Type B pancreatic cell (in vitro differentiated cells): Measurements from ENCODE around the gene ZCCHC7. TPM values are rescaled to one million over a fixed set of nuclear protein-coding genes. Genes with fewer than 3 reads are reported as not detected.

Source experiments
- DNase-seq: peaks from one replicate; pipeline ENCODE4 v3.0.0; 2021; ENCODE audit warnings: mixed read lengths; ENCODE audit not compliant: unreplicated experiment; ENCODE audit errors: extremely low spot score
- H3K27ac Mint-ChIP-seq: 2 replicates; pipeline ENCODE4 v1.8.0; 2021; ENCODE audit warnings: mild to moderate bottlenecking, mixed read lengths
- H3K27me3 Mint-ChIP-seq: 2 replicates; pipeline ENCODE4 v1.8.0; 2021; ENCODE audit warnings: mixed read lengths
- H3K36me3 Mint-ChIP-seq: 2 replicates; pipeline ENCODE4 v1.8.0; 2021; ENCODE audit warnings: mixed read lengths
- H3K4me1 Mint-ChIP-seq: one replicate; pipeline ENCODE4 v1.8.0; 2021; ENCODE audit warnings: mixed read lengths; ENCODE audit not compliant: unreplicated experiment
- H3K4me3 Mint-ChIP-seq: 2 replicates; pipeline ENCODE4 v1.8.0; 2021; ENCODE audit warnings: mild to moderate bottlenecking, mixed read lengths
- H3K9me3 Mint-ChIP-seq: 2 replicates; pipeline ENCODE4 v1.8.0; 2021; ENCODE audit warnings: mixed read lengths
- total RNA-seq: library from RNA; stranded (reverse); gene quantifications from 2 replicates; pipeline ENCODE4 v1.2.1, GENCODE V29; 2021; ENCODE audit warnings: low replicate concordance
- TF ChIP-seq, protein P1 (sequence below): fragments of 200-600 bp; sonication (generic); conservative IDR thresholded peaks from 2 replicates; pipeline ENCODE4 v1.5.0; 2021; ENCODE audit warnings: antibody characterized with exemption, mild to moderate bottlenecking

Gene ZCCHC7
- total RNA-seq, 1 donor from 2014 or later = 20.3 TPM

DNA sequence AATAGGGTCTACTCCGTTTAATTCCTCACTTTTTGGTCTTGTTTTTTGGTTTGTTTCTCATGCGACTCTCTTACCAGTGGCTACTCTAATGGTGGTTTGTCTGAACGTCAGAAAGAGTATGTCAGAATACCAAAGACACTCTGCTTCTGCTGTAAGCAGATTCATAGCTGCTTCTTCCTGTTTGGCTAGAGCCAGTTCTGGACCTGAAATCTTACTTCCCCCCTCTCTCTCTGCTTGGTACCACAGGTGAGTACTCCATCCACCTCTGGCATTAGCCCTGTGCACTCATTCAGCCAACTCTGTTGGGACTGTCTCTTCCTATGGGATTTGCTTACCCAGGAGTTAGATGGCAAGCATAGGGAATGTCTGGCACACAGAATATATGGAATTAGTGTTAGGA, 6.6 kb downstream of the ZCCHC7 start:
- H3K4me3 Mint-ChIP-seq = no peak overlapping the region
- no peaks in the 10 kb centered on the region for H3K9me3 Mint-ChIP-seq
- H3K4me1 Mint-ChIP-seq = peaks cover 4% of the 10 kb centered on the region
- no peak for DNase-seq
- TF ChIP-seq, protein P1, sequence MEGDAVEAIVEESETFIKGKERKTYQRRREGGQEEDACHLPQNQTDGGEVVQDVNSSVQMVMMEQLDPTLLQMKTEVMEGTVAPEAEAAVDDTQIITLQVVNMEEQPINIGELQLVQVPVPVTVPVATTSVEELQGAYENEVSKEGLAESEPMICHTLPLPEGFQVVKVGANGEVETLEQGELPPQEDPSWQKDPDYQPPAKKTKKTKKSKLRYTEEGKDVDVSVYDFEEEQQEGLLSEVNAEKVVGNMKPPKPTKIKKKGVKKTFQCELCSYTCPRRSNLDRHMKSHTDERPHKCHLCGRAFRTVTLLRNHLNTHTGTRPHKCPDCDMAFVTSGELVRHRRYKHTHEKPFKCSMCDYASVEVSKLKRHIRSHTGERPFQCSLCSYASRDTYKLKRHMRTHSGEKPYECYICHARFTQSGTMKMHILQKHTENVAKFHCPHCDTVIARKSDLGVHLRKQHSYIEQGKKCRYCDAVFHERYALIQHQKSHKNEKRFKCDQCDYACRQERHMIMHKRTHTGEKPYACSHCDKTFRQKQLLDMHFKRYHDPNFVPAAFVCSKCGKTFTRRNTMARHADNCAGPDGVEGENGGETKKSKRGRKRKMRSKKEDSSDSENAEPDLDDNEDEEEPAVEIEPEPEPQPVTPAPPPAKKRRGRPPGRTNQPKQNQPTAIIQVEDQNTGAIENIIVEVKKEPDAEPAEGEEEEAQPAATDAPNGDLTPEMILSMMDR = no peak
- H3K27ac Mint-ChIP-seq = no peak overlapping the region
- peaks cover 5% of the 10 kb centered on the region for H3K36me3 Mint-ChIP-seq
- no peaks in the 10 kb centered on the region for H3K27me3 Mint-ChIP-seq

DNA sequence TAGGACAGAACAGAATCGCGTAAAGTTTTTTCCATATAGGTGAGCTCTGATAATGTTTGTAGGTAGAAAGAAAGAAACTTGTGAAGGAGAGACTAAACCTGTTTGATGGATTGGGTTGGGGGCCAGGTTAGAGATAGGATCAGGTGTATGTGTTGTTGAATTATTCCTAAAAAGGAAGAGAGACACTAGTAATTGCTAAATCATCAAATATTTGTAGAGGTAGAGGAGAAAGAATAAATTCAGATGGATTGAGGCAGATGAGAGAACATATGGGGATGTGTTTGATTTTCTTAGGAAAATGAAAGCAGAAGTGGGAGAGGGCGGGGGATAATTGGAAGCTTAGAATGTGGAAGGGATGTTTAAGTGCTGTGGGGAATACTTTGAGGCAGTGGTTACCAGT, 7.7 kb downstream of the ZCCHC7 start:
- H3K9me3 Mint-ChIP-seq = no peaks in the 10 kb centered on the region
- TF ChIP-seq, protein P1 = no peak
- H3K4me3 Mint-ChIP-seq = no peak overlapping the region
- no peaks in the 10 kb centered on the region for H3K27me3 Mint-ChIP-seq
- H3K4me1 Mint-ChIP-seq = no peaks in the 10 kb centered on the region
- no peak for DNase-seq
- H3K27ac Mint-ChIP-seq = no peak overlapping the region
- H3K36me3 Mint-ChIP-seq = peaks cover 10% of the 10 kb centered on the region

DNA sequence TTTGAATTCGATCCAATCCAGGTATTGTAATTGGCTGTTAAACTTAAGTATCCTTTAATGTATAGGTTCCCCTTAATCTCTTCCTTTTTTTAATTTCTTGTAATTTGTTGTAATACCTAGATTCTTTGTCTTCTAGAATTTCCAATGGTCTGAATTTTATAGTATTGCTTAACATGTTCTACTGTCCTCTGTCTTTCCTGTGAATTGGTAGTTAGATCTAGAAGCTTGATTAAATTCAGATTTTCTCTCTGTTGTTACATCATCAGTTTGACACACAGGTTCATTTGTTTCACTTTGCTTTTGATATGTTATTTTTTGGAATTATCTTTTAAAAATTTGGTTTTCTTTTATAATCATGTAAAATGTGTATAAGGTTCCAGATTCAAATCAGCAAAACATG, 13.8 kb downstream of the ZCCHC7 start:
- H3K36me3 Mint-ChIP-seq = peaks cover 31% of the 10 kb centered on the region
- peaks cover 7% of the 10 kb centered on the region for H3K4me1 Mint-ChIP-seq
- H3K27me3 Mint-ChIP-seq = no peaks in the 10 kb centered on the region
- TF ChIP-seq, protein P1 = no peak
- no peak overlapping the region for H3K27ac Mint-ChIP-seq
- H3K4me3 Mint-ChIP-seq = no peak overlapping the region
- H3K9me3 Mint-ChIP-seq = no peaks in the 10 kb centered on the region
- DNase-seq = no peak

DNA sequence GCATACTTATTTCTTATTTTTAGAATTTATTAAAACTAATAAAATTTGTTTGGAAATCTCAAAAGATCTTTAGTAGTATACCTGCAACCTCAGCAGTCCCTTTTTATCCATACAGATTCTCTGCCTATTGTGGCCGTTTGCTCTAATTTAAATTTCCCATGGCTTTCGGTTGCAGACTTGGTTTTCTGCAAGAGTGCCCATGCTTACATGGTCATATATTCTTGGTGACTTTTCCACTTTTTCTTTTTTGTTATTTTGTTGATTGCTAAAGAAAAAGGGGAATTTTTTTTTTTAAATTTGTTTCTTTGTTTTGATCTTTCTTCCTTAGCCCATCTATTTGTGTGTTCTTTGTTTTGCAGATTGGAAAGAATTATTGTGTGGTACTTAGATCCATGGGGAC, 20.6 kb downstream of the ZCCHC7 start:
- peaks cover 27% of the 10 kb centered on the region for H3K36me3 Mint-ChIP-seq
- no peak overlapping the region for H3K27ac Mint-ChIP-seq
- peaks cover 21% of the 10 kb centered on the region for H3K4me1 Mint-ChIP-seq

DNA sequence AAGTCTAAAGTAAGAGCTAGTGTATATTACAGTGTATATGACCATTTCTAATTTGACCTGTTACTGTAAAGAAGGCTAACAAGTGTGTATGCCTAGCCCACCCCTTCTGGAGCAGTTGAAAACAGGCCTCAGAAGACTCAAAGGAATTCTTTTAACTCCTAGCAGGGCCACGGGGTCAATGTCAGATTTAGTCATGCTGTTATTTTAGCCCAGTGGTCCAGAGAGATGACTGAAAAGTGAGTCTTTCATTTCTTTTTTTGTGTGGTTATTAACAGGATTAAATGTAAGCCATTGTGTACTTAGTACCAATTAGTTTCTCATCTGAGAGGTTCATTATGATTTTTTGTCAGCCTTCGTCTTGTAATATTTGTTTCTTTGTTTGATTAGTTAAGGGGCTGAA, 24.4 kb downstream of the ZCCHC7 start:
- Mint-ChIP-seq H3K9me3 (no peaks in the 10 kb centered on the region), H3K27ac (no peak overlapping the region), H3K27me3 (no peaks in the 10 kb centered on the region), H3K36me3 (peaks cover 14% of the 10 kb centered on the region), H3K4me1 (peaks cover 18% of the 10 kb centered on the region), H3K4me3 (no peak overlapping the region)
- TF ChIP-seq, protein P1 = no peak
- no peak for DNase-seq

More for the DNA sequence above, 20.6 kb downstream of the ZCCHC7 start:
- H3K27me3 Mint-ChIP-seq = no peaks in the 10 kb centered on the region
- no peaks in the 10 kb centered on the region for H3K9me3 Mint-ChIP-seq
- TF ChIP-seq, protein P1 = no peak
- no peak overlapping the region for H3K4me3 Mint-ChIP-seq
- DNase-seq = no peak

DNA sequence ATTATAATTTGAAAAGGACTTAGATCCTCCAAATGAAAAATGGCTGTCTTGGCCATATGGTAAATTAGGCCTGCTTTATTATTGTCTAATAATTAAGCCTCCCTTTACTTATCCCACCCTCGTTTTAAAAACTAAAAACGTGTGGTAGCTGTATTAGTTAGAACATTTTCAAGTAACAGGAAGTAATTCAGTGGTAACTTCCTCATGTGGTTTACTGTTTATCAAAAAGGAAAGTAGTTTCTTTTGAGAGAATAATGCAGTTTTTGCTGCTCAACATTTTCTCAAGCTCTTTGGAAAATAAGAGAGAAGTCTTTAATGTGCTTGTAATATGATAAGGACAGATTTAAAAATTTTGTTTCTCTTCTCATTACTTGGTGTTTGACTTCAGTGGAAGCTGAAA, 26.0 kb downstream of the ZCCHC7 start:
- Mint-ChIP-seq H3K27me3 (no peaks in the 10 kb centered on the region), H3K4me1 (peaks cover 20% of the 10 kb centered on the region)

More for the DNA sequence above, 26.0 kb downstream of the ZCCHC7 start:
- no peak overlapping the region for H3K4me3 Mint-ChIP-seq
- DNase-seq = no peak
- no peak overlapping the region for H3K27ac Mint-ChIP-seq
- H3K9me3 Mint-ChIP-seq = no peaks in the 10 kb centered on the region
- H3K36me3 Mint-ChIP-seq = peaks cover 17% of the 10 kb centered on the region
- TF ChIP-seq, protein P1 = no peak
